ENCODE data around the gene CKAP5.
"Not testable (repeated sequence)": the region's sequence is repeated elsewhere in the genome, so short reads cannot be mapped to it uniquely, and the experiment has no call there.

CKAP5 gene

GRCh38 chr11:46850829-46851380, 4.8 kb upstream of the CKAP5 start:
- no peak for DNase-seq

GRCh38 chr11:46849631-46850030, 3.6 kb upstream of the CKAP5 start:
- DNase-seq: no peak

GRCh38 chr11:46846510-46846830, 390 bp upstream of the CKAP5 start:
- no peak for DNase-seq

- no peak for DNase-seq
Measured at GRCh38 chr11:46845440-46845739, 690 bp downstream of the CKAP5 start.

- DNase-seq: no peak
Measured at GRCh38 chr11:46840116-46840515, 6.0 kb downstream of the CKAP5 start.

GRCh38 chr11:46838501-46838900, 7.6 kb downstream of the CKAP5 start:
- DNase-seq: no peak

GRCh38 chr11:46837860-46838259, 8.2 kb downstream of the CKAP5 start:
- DNase-seq: no peak

- no peak for DNase-seq
Measured at GRCh38 chr11:46836870-46837269, 9.2 kb downstream of the CKAP5 start.

GRCh38 chr11:46836431-46836830, 9.6 kb downstream of the CKAP5 start:
- no peak for DNase-seq

- no peak for DNase-seq
Measured at GRCh38 chr11:46835897-46836296, 10.2 kb downstream of the CKAP5 start.

- DNase-seq: no peak
Measured at GRCh38 chr11:46834821-46835220, 11.3 kb downstream of the CKAP5 start.

GRCh38 chr11:46832511-46833214, 13.4 kb downstream of the CKAP5 start:
- DNase-seq: no peak

GRCh38 chr11:46827995-46828394, 18.1 kb downstream of the CKAP5 start:
- DNase-seq: no peak

- DNase-seq: peak; percentile 18
Measured at GRCh38 chr11:46826310-46827044, 19.6 kb downstream of the CKAP5 start.

- DNase-seq: peak; percentile 1
Measured at GRCh38 chr11:46808799-46809431, 37.2 kb downstream of the CKAP5 start.

GRCh38 chr11:46801694-46802470, 44.2 kb downstream of the CKAP5 start:
- DNase-seq: no peak

GRCh38 chr11:46800177-46800576, 45.9 kb downstream of the CKAP5 start:
- DNase-seq: no peak

- not testable (repeated sequence) for DNase-seq
Measured at GRCh38 chr11:46799725-46800124, 46.4 kb downstream of the CKAP5 start.

GRCh38 chr11:46778416-46778815, 67.7 kb downstream of the CKAP5 start:
- no peak for DNase-seq

GRCh38 chr11:46776878-46777277, 69.2 kb downstream of the CKAP5 start:
- DNase-seq: no peak

- no peak for DNase-seq
Measured at GRCh38 chr11:46769636-46770221, 76.4 kb downstream of the CKAP5 start.

- DNase-seq: no peak
Measured at GRCh38 chr11:46766656-46767055, 79.4 kb downstream of the CKAP5 start.

GRCh38 chr11:46762248-46762647, 83.8 kb downstream of the CKAP5 start:
- DNase-seq: no peak

All from NCI-H510A treated with DMSO at 0.1 percent for 48 hours (cell line).